ENCODE results near the gene ZNF593. TPM values are rescaled to one million over a fixed set of nuclear protein-coding genes. Genes with fewer than 3 reads are reported as not detected.

The ZNF593 gene
- total and polyA plus RNA-seq, 2 experiments from 2014 or later = 26.2 to 108 TPM

- no peak for TF ChIP-seq ZNF462 (CRISPR knock-in tag; IDR thresholded peaks at IDR 0.05)
- TF ChIP-seq EZH2 (IDR thresholded peaks at IDR 0.05; ENCODE audit: low read depth, unreplicated experiment) = no peak
- TF ChIP-seq JUNB (IDR thresholded peaks at IDR 0.05; ENCODE audit: unreplicated experiment) = no peak
- TF ChIP-seq NANOG (IDR thresholded peaks at IDR 0.05; ENCODE audit: borderline replicate concordance) = no peak
- TF ChIP-seq CREB1 (CRISPR knock-in tag; IDR thresholded peaks at IDR 0.05; ENCODE audit: low read depth) = no peak
- no peak for TF ChIP-seq POLR2AphosphoS5 (IDR thresholded peaks at IDR 0.05; ENCODE audit: low read depth)
- TF ChIP-seq STAT1 (IDR thresholded peaks at IDR 0.05; ENCODE audit: unreplicated experiment) = no peak
- no peak for TF ChIP-seq EZH2phosphoT487 (IDR thresholded peaks at IDR 0.05; ENCODE audit: unreplicated experiment)
- TF ChIP-seq REST (IDR thresholded peaks at IDR 0.05; ENCODE audit: unreplicated experiment) = no peak
These were observed 36.9 kb upstream of the ZNF593 start (continued) for GRCh38 chr1:26132834-26133167.
